Measurements from ENCODE around the gene NLRP3. TPM values are rescaled to one million over a fixed set of nuclear protein-coding genes. Genes with fewer than 3 reads are reported as not detected.
A peak's percentile ranks its signal among the peaks of the same experiment; 100 is the strongest.

The NLRP3 gene
- total and polyA plus RNA-seq, 4 donors = 1.9 to 5.0 (median 2.8) TPM

GRCh38 chr1:247447162-247447909, 31.4 kb downstream of the NLRP3 start:
- WGBS (ENCODE audit: insufficient coverage) = 96% methylated on average over 2 of the region's 7 CpGs
- H3K27me3 ChIP-seq (ENCODE audit: control insufficient read depth, insufficient read depth, low read length) = no peaks in the 10 kb centered on the region
- no peaks in the 10 kb centered on the region for H3K36me3 ChIP-seq (ENCODE audit: control insufficient read depth, insufficient read depth, low read length)
- DNase-seq (ENCODE audit: low read depth in 4 of 6, low spot score in 6 of 6) = no peak
- H3K27ac ChIP-seq (ENCODE audit: low read depth, low read length) = no peak overlapping the region
- peak overlapping the region; percentile 46 for H3K4me3 ChIP-seq (ENCODE audit: low read depth, low read length)
- no peaks in the 10 kb centered on the region for H3K9me3 ChIP-seq (ENCODE audit: control insufficient read depth, insufficient read depth, low read length)
- H3K4me1 ChIP-seq (ENCODE audit: control insufficient read depth, insufficient read depth, low read length) = no peaks in the 10 kb centered on the region

DNA sequence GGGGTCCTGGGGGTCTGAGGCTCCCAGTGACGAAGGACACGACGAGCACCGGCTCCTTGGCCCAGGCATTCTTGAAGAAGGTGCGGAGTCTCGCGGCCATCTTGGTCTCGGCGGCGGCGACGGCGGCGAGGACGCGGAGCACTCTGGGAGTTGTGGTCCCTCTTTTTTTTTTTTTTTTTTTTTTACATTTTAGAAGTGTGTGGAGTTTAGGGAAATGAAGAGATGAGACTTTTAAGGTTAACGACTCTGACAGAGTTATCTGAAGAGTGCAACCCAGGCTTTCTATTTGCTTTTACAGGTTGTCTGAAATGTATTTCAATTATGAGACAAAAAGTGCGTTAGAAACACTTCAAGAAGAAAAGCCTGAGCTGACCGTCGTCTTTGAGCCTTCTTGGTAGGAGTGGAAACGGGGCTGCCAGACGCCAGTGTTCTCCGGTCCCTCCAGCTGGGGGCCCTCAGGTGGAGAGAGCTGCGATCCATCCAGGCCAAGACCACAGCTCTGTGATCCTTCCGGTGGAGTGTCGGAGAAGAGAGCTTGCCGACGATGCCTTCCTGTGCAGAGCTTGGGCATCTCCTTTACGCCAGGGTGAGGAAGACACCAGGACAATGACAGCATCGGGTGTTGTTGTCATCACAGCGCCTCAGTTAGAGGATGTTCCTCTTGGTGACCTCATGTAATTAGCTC, 32.3 kb downstream of the NLRP3 start:
- H3K9me3 ChIP-seq (ENCODE audit: control insufficient read depth, insufficient read depth, low read length) = no peaks in the 10 kb centered on the region
- H3K4me3 ChIP-seq (ENCODE audit: low read depth, low read length) = peak overlapping the region; percentile 46
- peak overlapping the region; percentile 70 for H3K27ac ChIP-seq (ENCODE audit: low read depth, low read length)
- peak; percentile 41 to 94 (median 56) for DNase-seq (ENCODE audit: low read depth in 4 of 6, low spot score in 6 of 6)
- no peaks in the 10 kb centered on the region for H3K4me1 ChIP-seq (ENCODE audit: control insufficient read depth, insufficient read depth, low read length)
- no peaks in the 10 kb centered on the region for H3K27me3 ChIP-seq (ENCODE audit: control insufficient read depth, insufficient read depth, low read length)
- 5% methylated on average over 21 of the region's 31 CpGs for WGBS (ENCODE audit: insufficient coverage)
- no peaks in the 10 kb centered on the region for H3K36me3 ChIP-seq (ENCODE audit: control insufficient read depth, insufficient read depth, low read length)

- DNase-seq (ENCODE audit: low read depth in 4 of 6, low spot score in 6 of 6) = no peak
- no peaks in the 10 kb centered on the region for H3K36me3 ChIP-seq (ENCODE audit: control insufficient read depth, insufficient read depth, low read length)
- H3K9me3 ChIP-seq (ENCODE audit: control insufficient read depth, insufficient read depth, low read length) = no peaks in the 10 kb centered on the region
- H3K4me3 ChIP-seq (ENCODE audit: low read depth, low read length) = no peak overlapping the region
- 96% methylated on average over 22 of the region's 23 CpGs for WGBS (ENCODE audit: insufficient coverage)
- no peak overlapping the region for H3K27ac ChIP-seq (ENCODE audit: low read depth, low read length)
- no peaks in the 10 kb centered on the region for H3K27me3 ChIP-seq (ENCODE audit: control insufficient read depth, insufficient read depth, low read length)
- no peaks in the 10 kb centered on the region for H3K4me1 ChIP-seq (ENCODE audit: control insufficient read depth, insufficient read depth, low read length)
These were observed 35.5 kb downstream of the NLRP3 start for GRCh38 chr1:247451388-247452010.

- no peaks in the 10 kb centered on the region for H3K4me1 ChIP-seq (ENCODE audit: control insufficient read depth, insufficient read depth, low read length)
- no peaks in the 10 kb centered on the region for H3K36me3 ChIP-seq (ENCODE audit: control insufficient read depth, insufficient read depth, low read length)
- WGBS (ENCODE audit: insufficient coverage) = 73% methylated on average over 12 of the region's 12 CpGs
- H3K9me3 ChIP-seq (ENCODE audit: control insufficient read depth, insufficient read depth, low read length) = no peaks in the 10 kb centered on the region
- H3K27me3 ChIP-seq (ENCODE audit: control insufficient read depth, insufficient read depth, low read length) = no peaks in the 10 kb centered on the region
- no peak overlapping the region for H3K27ac ChIP-seq (ENCODE audit: low read depth, low read length)
- H3K4me3 ChIP-seq (ENCODE audit: low read depth, low read length) = no peak overlapping the region
- DNase-seq (ENCODE audit: low read depth in 4 of 6, low spot score in 6 of 6) = no peak
These were observed 36.6 kb downstream of the NLRP3 start for GRCh38 chr1:247452447-247453039.

GRCh38 chr1:247453245-247453644, 37.3 kb downstream of the NLRP3 start:
- no CpG with 5 or more reads among the region's 4 CpGs for WGBS (ENCODE audit: insufficient coverage)
- Histone ChIP-seq H3K9me3 (ENCODE audit: control insufficient read depth, insufficient read depth, low read length) (no peaks in the 10 kb centered on the region), H3K27me3 (ENCODE audit: control insufficient read depth, insufficient read depth, low read length) (no peaks in the 10 kb centered on the region), H3K27ac (ENCODE audit: low read depth, low read length) (no peak overlapping the region), H3K4me3 (ENCODE audit: low read depth, low read length) (no peak overlapping the region), H3K4me1 (ENCODE audit: control insufficient read depth, insufficient read depth, low read length) (no peaks in the 10 kb centered on the region), H3K36me3 (ENCODE audit: control insufficient read depth, insufficient read depth, low read length) (no peaks in the 10 kb centered on the region)
- no peak for DNase-seq (ENCODE audit: low read depth in 4 of 6, low spot score in 6 of 6)

GRCh38 chr1:247453997-247454396, 38.0 kb downstream of the NLRP3 start:
- Histone ChIP-seq H3K4me1 (ENCODE audit: control insufficient read depth, insufficient read depth, low read length) (no peaks in the 10 kb centered on the region), H3K27ac (ENCODE audit: low read depth, low read length) (no peak overlapping the region), H3K27me3 (ENCODE audit: control insufficient read depth, insufficient read depth, low read length) (no peaks in the 10 kb centered on the region), H3K9me3 (ENCODE audit: control insufficient read depth, insufficient read depth, low read length) (no peaks in the 10 kb centered on the region), H3K36me3 (ENCODE audit: control insufficient read depth, insufficient read depth, low read length) (no peaks in the 10 kb centered on the region), H3K4me3 (ENCODE audit: low read depth, low read length) (no peak overlapping the region)
- WGBS (ENCODE audit: insufficient coverage) = 77% methylated on average over 11 of the region's 11 CpGs
- no peak for DNase-seq (ENCODE audit: low read depth in 4 of 6, low spot score in 6 of 6)

DNA sequence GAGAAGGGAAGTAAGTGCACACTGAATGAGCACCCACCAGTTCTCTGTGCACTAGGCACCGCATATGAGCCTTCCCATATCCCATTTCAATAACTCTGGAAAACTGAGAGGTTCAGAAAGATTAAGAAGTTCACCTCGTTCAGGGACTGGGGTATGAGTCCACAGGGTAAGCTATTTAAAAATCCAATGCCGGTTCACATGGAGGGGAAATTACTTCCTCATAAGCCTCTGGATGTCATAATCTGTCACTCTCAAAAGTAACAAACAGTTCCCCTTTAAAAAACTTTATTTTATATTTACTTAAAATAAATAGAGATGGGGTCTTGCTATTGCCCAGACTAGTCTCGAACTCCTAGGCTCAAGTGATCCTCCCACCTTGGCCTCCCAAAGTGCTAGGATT, 40.0 kb downstream of the NLRP3 start:
- Histone ChIP-seq H3K27ac (ENCODE audit: low read depth, low read length) (no peak overlapping the region), H3K27me3 (ENCODE audit: control insufficient read depth, insufficient read depth, low read length) (no peaks in the 10 kb centered on the region), H3K9me3 (ENCODE audit: control insufficient read depth, insufficient read depth, low read length) (no peaks in the 10 kb centered on the region), H3K4me1 (ENCODE audit: control insufficient read depth, insufficient read depth, low read length) (no peaks in the 10 kb centered on the region), H3K36me3 (ENCODE audit: control insufficient read depth, insufficient read depth, low read length) (no peaks in the 10 kb centered on the region), H3K4me3 (ENCODE audit: low read depth, low read length) (no peak overlapping the region)
- 80% methylated on average over 1 of the region's 4 CpGs for WGBS (ENCODE audit: insufficient coverage)
- DNase-seq (ENCODE audit: low read depth in 4 of 6, low spot score in 6 of 6) = no peak

- Histone ChIP-seq H3K4me3 (ENCODE audit: low read depth, low read length) (no peak overlapping the region), H3K4me1 (ENCODE audit: control insufficient read depth, insufficient read depth, low read length) (no peaks in the 10 kb centered on the region), H3K27ac (ENCODE audit: low read depth, low read length) (no peak overlapping the region), H3K36me3 (ENCODE audit: control insufficient read depth, insufficient read depth, low read length) (no peaks in the 10 kb centered on the region), H3K27me3 (ENCODE audit: control insufficient read depth, insufficient read depth, low read length) (no peaks in the 10 kb centered on the region), H3K9me3 (ENCODE audit: control insufficient read depth, insufficient read depth, low read length) (no peaks in the 10 kb centered on the region)
- WGBS (ENCODE audit: insufficient coverage) = 85% methylated on average over 13 of the region's 16 CpGs
- no peak for DNase-seq (ENCODE audit: low read depth in 4 of 6, low spot score in 6 of 6)
These were observed 41.1 kb downstream of the NLRP3 start for GRCh38 chr1:247456914-247457639.

DNA sequence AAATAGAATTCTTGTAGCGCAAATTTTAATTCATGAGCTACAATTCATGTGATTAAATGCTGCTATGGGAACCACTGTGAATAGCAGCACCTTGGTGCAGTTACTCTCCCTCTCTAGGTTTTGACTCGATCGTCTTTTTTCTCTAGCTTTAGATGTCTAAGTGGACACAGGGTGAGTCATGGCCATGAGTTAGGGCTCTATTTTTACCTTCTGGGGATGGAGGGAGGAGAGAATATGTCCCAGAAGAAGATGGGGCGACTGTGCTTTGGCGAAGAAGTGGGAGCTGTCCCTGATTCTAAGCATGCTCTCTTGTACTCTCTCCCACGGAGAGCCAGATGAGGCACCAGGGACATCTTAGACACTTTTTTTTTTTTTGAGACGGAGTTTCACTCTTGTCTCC, 43.5 kb downstream of the NLRP3 start:
- 63% methylated on average over 7 of the region's 7 CpGs for WGBS (ENCODE audit: insufficient coverage)
- Histone ChIP-seq H3K36me3 (ENCODE audit: control insufficient read depth, insufficient read depth, low read length) (no peaks in the 10 kb centered on the region), H3K9me3 (ENCODE audit: control insufficient read depth, insufficient read depth, low read length) (no peaks in the 10 kb centered on the region), H3K27me3 (ENCODE audit: control insufficient read depth, insufficient read depth, low read length) (no peaks in the 10 kb centered on the region), H3K4me1 (ENCODE audit: control insufficient read depth, insufficient read depth, low read length) (no peaks in the 10 kb centered on the region), H3K4me3 (ENCODE audit: low read depth, low read length) (no peak overlapping the region), H3K27ac (ENCODE audit: low read depth, low read length) (no peak overlapping the region)
- no peak for DNase-seq (ENCODE audit: low read depth in 4 of 6, low spot score in 6 of 6)
